Adipose tissue (tissue), 3 donors: Measurements from ENCODE around the gene ZNF432. TPM values are rescaled to one million over a fixed set of nuclear protein-coding genes. Genes with fewer than 3 reads are reported as not detected.
"Not testable (repeated sequence)": the region's sequence is repeated elsewhere in the genome, so short reads cannot be mapped to it uniquely, and the experiment has no call there.

Source experiments
- H3K27ac ChIP-seq: one replicate; pipeline ENCODE4 v1.5.1; 2013; ENCODE audit warnings: low read depth, low read length
- WGBS, 3 donors: extraction: QIAGEN DNeasy Blood & Tissue Kit; methylation state at CpG; one replicate each; pipeline ENCODE4 v1.1.7; 2013; 5-methylcytosine and 5-hydroxymethylcytosine counted together
- polyA plus RNA-seq, 3 donors: library from polyadenylated mRNA; stranded (reverse); fragments of 200-250 nt; gene quantifications; one replicate each; pipeline ENCODE4 v1.2.3, GENCODE V29; 2013
- donor health status: healthy with polysubstance abuse.
- donor health status: Bipolar disorder and iron deficiency.
- donor health status: healthy.

ZNF432 gene
- polyA plus RNA-seq, 3 donors = 3.1 to 4.3 (median 3.3) TPM

- not testable (repeated sequence) for H3K27ac ChIP-seq
- 70 to 97% (median 96%) methylated on average over 4 of the region's 4 CpGs for WGBS, 3 donors
Measured at GRCh38 chr19:52024478-52024877, 24.2 kb downstream of the ZNF432 start.

GRCh38 chr19:52022193-52022592 lies 26.4 kb downstream of the ZNF432 start:
- H3K27ac ChIP-seq = no peak overlapping the region
- WGBS, 3 donors = 97 to 98% (median 98%) methylated on average over 15 of the region's 15 CpGs

- WGBS, 3 donors = 96 to 98% (median 96%) methylated on average over 4 of the region's 4 CpGs
- no peak overlapping the region for H3K27ac ChIP-seq
Measured at GRCh38 chr19:52020506-52020905, 28.1 kb downstream of the ZNF432 start.

GRCh38 chr19:52010674-52011073 lies 38.0 kb downstream of the ZNF432 start:
- WGBS, 3 donors = 82 to 98% (median 97%) methylated on average over 1 of the region's 1 CpG
- H3K27ac ChIP-seq = no peak overlapping the region

- peak within 1 kb of the TSS; percentile 25 for H3K27ac ChIP-seq
- 0 to 1% (median 1%) methylated on average over 44 of the region's 44 CpGs for WGBS, 3 donors
Measured at GRCh38 chr19:52007806-52008557, 40.7 kb downstream of the ZNF432 start, which contains the start of gene ZNF615. ZNF615 (minus strand) TSS chr19:52008211; CDS start chr19:52003711, 4,500 bp downstream.

- 1 to 8% (median 8%) methylated on average over 9 of the region's 9 CpGs for WGBS, 3 donors
- H3K27ac ChIP-seq = no peak overlapping the region
Measured at GRCh38 chr19:52007451-52007805, 41.2 kb downstream of the ZNF432 start.

GRCh38 chr19:51994048-51994644 lies 54.5 kb downstream of the ZNF432 start:
- WGBS, 3 donors = 98 to 99% (median 99%) methylated on average over 2 of the region's 2 CpGs
- H3K27ac ChIP-seq = no peak overlapping the region

GRCh38 chr19:51993422-51993821 lies 55.2 kb downstream of the ZNF432 start:
- no peak overlapping the region for H3K27ac ChIP-seq
- 98 to 99% (median 98%) methylated on average over 10 of the region's 10 CpGs for WGBS, 3 donors

GRCh38 chr19:51986309-51987291 lies 62.0 kb downstream of the ZNF432 start, which contains the start of gene ZNF350:
ZNF350 (minus strand) TSS chr19:51986840; CDS start chr19:51974360, 12,480 bp downstream.
- no peak within 1 kb of the TSS for H3K27ac ChIP-seq
- 2 to 3% (median 2%) methylated on average over 33 of the region's 33 CpGs for WGBS, 3 donors

- H3K27ac ChIP-seq = no peak overlapping the region
- WGBS, 3 donors = 91 to 94% (median 93%) methylated on average over 4 of the region's 4 CpGs
Measured at GRCh38 chr19:51983361-51983760, 65.3 kb downstream of the ZNF432 start.

Other genes with a start within 250 kb of the ZNF432 start
- 10 to 100 TPM in 1 of 3 donors, 1 to 10 TPM in 2; 6.7 to 11.2 (median 6.8) TPM for gene ZNF577, start 160.9 kb downstream of the ZNF432 start, polyA plus RNA-seq
- 1 to 10 TPM; 2.8 to 7.0 (median 3.1) TPM for gene ZNF649, start 143.8 kb downstream of the ZNF432 start, polyA plus RNA-seq
- 1 to 10 TPM in 2 of 3 donors, under 1 TPM in 1; 0.56 to 3.4 (median 1.6) TPM for gene ZNF613, start 121.4 kb downstream of the ZNF432 start, polyA plus RNA-seq
- gene ZNF350, start 62.0 kb downstream of the ZNF432 start, polyA plus RNA-seq = 1 to 10 TPM; 3.9 to 5.6 (median 5.4) TPM
- gene ZNF615, start 40.6 kb downstream of the ZNF432 start, polyA plus RNA-seq = 1 to 10 TPM; 2.5 to 4.2 (median 2.7) TPM
- gene ZNF614, start 20.5 kb downstream of the ZNF432 start, polyA plus RNA-seq = 1 to 10 TPM; 1.8 to 4.3 (median 3.1) TPM
- 1 to 10 TPM; 5.1 to 5.9 (median 5.8) TPM for gene ZNF841, start 46.9 kb upstream of the ZNF432 start, polyA plus RNA-seq
- 1 to 10 TPM; 2.1 to 3.2 (median 2.2) TPM for gene ZNF616, start 91.1 kb upstream of the ZNF432 start, polyA plus RNA-seq
- gene ZNF836, start 122.8 kb upstream of the ZNF432 start, polyA plus RNA-seq = 1 to 10 TPM; 2.2 to 5.4 (median 4.0) TPM
- 100 to 1,000 TPM in 1 of 3 donors, 10 to 100 TPM in 2; 58.2 to 106 (median 88.5) TPM for gene PPP2R1A, start 141.2 kb upstream of the ZNF432 start, polyA plus RNA-seq
- 1 to 10 TPM; 2.0 to 3.8 (median 2.7) TPM for gene ZNF766, start 220.7 kb upstream of the ZNF432 start, polyA plus RNA-seq
- 1 to 10 TPM; 2.5 to 3.4 (median 2.8) TPM for gene ZNF480, start 248.3 kb upstream of the ZNF432 start, polyA plus RNA-seq